ENCODE measurements around the gene UQCC5. TPM values are rescaled to one million over a fixed set of nuclear protein-coding genes. Genes with fewer than 3 reads are reported as not detected.
A peak's percentile ranks its signal among the peaks of the same experiment; 100 is the strongest.

UQCC5 gene
- total RNA-seq, 1 donor from 2014 or later, result 18.6 TPM

DNA sequence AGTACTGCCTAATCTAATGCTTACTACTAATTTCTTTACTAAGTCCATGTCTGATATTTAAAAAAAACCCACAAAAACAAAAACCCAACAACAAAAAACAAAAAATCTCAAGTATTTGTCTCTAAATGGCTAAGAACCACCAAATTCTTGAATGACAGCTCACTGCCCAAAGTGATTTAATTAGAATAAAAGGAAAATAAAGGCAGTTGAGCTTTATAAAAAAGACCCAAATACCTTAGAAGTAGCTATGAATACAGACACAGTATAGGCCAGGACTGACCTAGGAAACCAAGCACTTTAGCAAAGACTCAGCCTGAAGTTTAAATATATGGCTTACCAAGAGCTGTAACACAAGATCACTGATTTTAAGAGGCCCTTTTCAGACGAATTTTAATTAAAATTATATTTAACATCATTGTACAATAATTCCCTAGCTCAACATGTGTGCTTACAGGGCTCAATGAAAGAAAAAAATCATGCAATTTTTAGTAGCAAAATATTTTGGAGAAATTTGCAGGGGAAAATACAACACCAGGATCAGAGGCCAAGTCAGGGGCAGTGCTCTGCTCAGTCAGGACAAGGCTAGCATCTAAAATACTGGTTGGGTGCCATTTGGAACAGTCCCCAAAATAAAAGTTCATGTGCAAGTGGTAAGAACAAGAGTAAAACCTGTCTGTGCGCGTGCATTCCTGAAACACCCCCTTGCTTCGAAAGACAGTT lies 24.8 kb downstream of the UQCC5 start:
- Mint-ChIP-seq H3K4me1 (ENCODE audit: unreplicated experiment) (peaks cover 1% of the 10 kb centered on the region), H3K4me3 (ENCODE audit: unreplicated experiment) (no peak overlapping the region), H3K36me3 (ENCODE audit: unreplicated experiment) (peaks cover 53% of the 10 kb centered on the region), H3K27me3 (ENCODE audit: unreplicated experiment) (no peaks in the 10 kb centered on the region), H3K9me3 (ENCODE audit: unreplicated experiment) (no peaks in the 10 kb centered on the region), H3K27ac (ENCODE audit: unreplicated experiment) (no peak overlapping the region)
- TF ChIP-seq, protein P1, sequence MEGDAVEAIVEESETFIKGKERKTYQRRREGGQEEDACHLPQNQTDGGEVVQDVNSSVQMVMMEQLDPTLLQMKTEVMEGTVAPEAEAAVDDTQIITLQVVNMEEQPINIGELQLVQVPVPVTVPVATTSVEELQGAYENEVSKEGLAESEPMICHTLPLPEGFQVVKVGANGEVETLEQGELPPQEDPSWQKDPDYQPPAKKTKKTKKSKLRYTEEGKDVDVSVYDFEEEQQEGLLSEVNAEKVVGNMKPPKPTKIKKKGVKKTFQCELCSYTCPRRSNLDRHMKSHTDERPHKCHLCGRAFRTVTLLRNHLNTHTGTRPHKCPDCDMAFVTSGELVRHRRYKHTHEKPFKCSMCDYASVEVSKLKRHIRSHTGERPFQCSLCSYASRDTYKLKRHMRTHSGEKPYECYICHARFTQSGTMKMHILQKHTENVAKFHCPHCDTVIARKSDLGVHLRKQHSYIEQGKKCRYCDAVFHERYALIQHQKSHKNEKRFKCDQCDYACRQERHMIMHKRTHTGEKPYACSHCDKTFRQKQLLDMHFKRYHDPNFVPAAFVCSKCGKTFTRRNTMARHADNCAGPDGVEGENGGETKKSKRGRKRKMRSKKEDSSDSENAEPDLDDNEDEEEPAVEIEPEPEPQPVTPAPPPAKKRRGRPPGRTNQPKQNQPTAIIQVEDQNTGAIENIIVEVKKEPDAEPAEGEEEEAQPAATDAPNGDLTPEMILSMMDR (IDR thresholded peaks at IDR 0.05), result no peak
- DNase-seq (ENCODE audit: extremely low spot score, unreplicated experiment), result no peak

DNA sequence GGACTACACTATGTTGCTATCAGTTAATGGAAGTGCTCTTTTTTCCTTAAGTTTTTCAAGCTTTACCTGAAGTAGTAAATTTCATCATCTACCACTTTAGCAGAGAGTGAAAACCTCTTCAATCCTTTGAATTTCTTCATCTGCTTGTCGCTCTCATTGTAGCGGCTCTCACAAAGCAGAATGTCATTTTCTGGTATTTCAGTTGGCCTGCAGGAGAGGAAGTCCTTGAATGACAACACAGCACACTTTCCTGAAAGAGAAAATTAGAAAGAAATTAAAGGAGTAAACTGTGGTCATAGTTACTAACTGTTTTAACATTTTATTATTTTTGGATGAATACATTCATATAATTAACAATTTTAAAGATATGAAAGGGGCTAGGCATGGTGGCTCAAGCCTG lies 27.6 kb downstream of the UQCC5 start:
- H3K27ac Mint-ChIP-seq (ENCODE audit: unreplicated experiment), result no peak overlapping the region
- no peaks in the 10 kb centered on the region for H3K9me3 Mint-ChIP-seq (ENCODE audit: unreplicated experiment)
- no peaks in the 10 kb centered on the region for H3K27me3 Mint-ChIP-seq (ENCODE audit: unreplicated experiment)
- TF ChIP-seq, protein P1 (IDR thresholded peaks at IDR 0.05), result no peak
- no peak overlapping the region for H3K4me3 Mint-ChIP-seq (ENCODE audit: unreplicated experiment)
- H3K36me3 Mint-ChIP-seq (ENCODE audit: unreplicated experiment), result peaks cover 46% of the 10 kb centered on the region
- no peaks in the 10 kb centered on the region for H3K4me1 Mint-ChIP-seq (ENCODE audit: unreplicated experiment)
- no peak for DNase-seq (ENCODE audit: extremely low spot score, unreplicated experiment)

DNA sequence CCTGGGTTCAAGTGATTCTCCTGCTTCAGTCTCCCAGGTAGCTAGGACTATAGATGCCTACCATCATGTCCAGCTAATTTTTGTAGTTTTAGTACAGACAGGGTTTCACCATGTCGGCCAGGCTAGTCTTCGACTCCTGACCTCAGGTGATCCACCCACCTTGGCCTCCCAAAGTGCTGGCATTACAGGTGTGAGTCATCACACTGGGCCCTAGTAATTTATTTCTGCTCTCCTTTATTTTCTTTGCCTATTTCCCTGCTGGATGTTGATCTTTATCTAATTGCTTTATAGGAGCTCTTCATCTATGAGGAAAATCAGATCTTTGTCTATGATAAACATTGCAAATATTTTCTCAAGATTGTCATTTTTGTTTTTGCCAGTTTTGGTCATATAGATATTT lies 31.7 kb downstream of the UQCC5 start:
- no peak overlapping the region for H3K4me3 Mint-ChIP-seq (ENCODE audit: unreplicated experiment)
- no peaks in the 10 kb centered on the region for H3K9me3 Mint-ChIP-seq (ENCODE audit: unreplicated experiment)
- H3K27me3 Mint-ChIP-seq (ENCODE audit: unreplicated experiment), result no peaks in the 10 kb centered on the region
- no peak for DNase-seq (ENCODE audit: extremely low spot score, unreplicated experiment)
- H3K36me3 Mint-ChIP-seq (ENCODE audit: unreplicated experiment), result peaks cover 33% of the 10 kb centered on the region
- H3K27ac Mint-ChIP-seq (ENCODE audit: unreplicated experiment), result no peak overlapping the region
- no peaks in the 10 kb centered on the region for H3K4me1 Mint-ChIP-seq (ENCODE audit: unreplicated experiment)
- TF ChIP-seq, protein P1 (IDR thresholded peaks at IDR 0.05), result no peak

DNA sequence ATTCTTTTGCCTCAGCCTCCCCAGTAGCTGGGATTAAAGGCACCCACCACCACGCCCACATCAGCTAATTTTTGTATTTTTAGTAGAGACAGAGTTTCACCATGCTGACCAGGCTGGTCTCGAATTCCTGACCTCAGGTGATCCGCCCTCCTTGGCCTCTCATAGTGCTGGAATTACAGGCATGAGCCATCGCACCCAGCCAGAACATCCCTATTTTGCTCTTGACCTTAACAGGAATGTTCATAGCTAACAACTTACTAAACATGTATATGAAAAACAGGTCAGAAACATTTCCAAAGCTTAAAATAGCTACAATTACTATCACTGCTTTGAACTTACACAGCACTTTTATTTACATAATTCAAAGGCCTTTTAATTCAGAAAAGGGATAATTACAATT lies 33.7 kb downstream of the UQCC5 start:
- Mint-ChIP-seq H3K27ac (ENCODE audit: unreplicated experiment) (peak overlapping the region; percentile 7), H3K4me1 (ENCODE audit: unreplicated experiment) (no peaks in the 10 kb centered on the region), H3K36me3 (ENCODE audit: unreplicated experiment) (peaks cover 36% of the 10 kb centered on the region), H3K9me3 (ENCODE audit: unreplicated experiment) (no peaks in the 10 kb centered on the region), H3K27me3 (ENCODE audit: unreplicated experiment) (no peaks in the 10 kb centered on the region), H3K4me3 (ENCODE audit: unreplicated experiment) (no peak overlapping the region)
- no peak for DNase-seq (ENCODE audit: extremely low spot score, unreplicated experiment)
- TF ChIP-seq, protein P1 (IDR thresholded peaks at IDR 0.05), result no peak

DNA sequence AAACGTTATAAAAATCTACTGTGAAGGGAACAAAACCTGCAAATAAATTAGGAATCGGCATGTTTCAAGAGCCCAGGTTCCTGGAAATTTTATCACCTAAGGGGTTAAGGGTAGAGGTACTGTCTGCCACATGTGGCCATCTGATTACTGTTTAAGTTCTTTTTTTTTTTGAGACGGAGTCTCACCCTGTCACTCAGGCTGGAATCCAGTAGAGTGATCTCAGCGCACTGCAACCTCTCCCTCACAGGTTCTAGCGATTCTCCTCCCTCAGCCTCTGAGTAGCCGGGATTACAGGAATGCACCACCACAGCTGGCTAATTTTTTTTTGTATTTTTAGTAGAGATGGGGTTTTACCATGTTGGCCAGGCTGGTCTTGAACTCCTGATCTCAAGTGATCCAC lies 35.8 kb downstream of the UQCC5 start:
- Mint-ChIP-seq H3K4me3 (ENCODE audit: unreplicated experiment) (no peak overlapping the region), H3K9me3 (ENCODE audit: unreplicated experiment) (no peaks in the 10 kb centered on the region), H3K36me3 (ENCODE audit: unreplicated experiment) (peaks cover 42% of the 10 kb centered on the region), H3K27me3 (ENCODE audit: unreplicated experiment) (no peaks in the 10 kb centered on the region), H3K27ac (ENCODE audit: unreplicated experiment) (no peak overlapping the region), H3K4me1 (ENCODE audit: unreplicated experiment) (no peaks in the 10 kb centered on the region)
- TF ChIP-seq, protein P1 (IDR thresholded peaks at IDR 0.05), result no peak
- no peak for DNase-seq (ENCODE audit: extremely low spot score, unreplicated experiment)
